GM12878 (cell line): ENCODE results near the gene POP5. TPM values are rescaled to one million over a fixed set of nuclear protein-coding genes. Genes with fewer than 3 reads are reported as not detected.

Experiments used
- ATAC-seq: fragments of 200-7000 bp; cut with Tn5 transposase; 3 replicates; pipeline ENCODE4 v1.9.1; 2020; ENCODE audit warnings: mild to moderate bottlenecking, moderate library complexity
- BruUV-seq: library from RNA; stranded (reverse); fragments of 400-500 nt; replicated peaks from 2 replicates; lab custom pipeline; 2021; lab: Mats Ljungman, UMichigan
- CTCF ChIA-PET: fragments of 300-600 bp; sonication (Branson Sonifier 250); formaldehyde crosslinking; extraction: SDS; loops from one replicate; lab custom pipeline; 2021; ENCODE audit warnings: inconsistent platforms; lab: Yijun Ruan, JAX
- POLR2A ChIA-PET: fragments of 350-600 bp; formaldehyde crosslinking; extraction: SDS; loops from one replicate; lab custom pipeline; 2021; ENCODE audit warnings: inconsistent platforms; lab: Charles Lee
- RAD21 ChIA-PET: fragments of 300-600 bp; sonication (Branson Sonifier 250); formaldehyde crosslinking; loops from one replicate; lab custom pipeline; 2023; ENCODE audit warnings: antibody characterized with exemption; ENCODE audit not compliant: unreplicated experiment; lab: Charles Lee
- SMC1A ChIA-PET: fragments of 300-600 bp; sonication (Branson Sonifier 250); formaldehyde crosslinking; loops from one replicate; lab custom pipeline; 2023; ENCODE audit not compliant: unreplicated experiment, uncharacterized antibody; lab: Charles Lee
- DNase-seq: peaks from one replicate; pipeline ENCODE4 v3.0.0-alpha.2; 2011; ENCODE audit warnings: low read depth, low spot score
- FAIRE-seq: peaks from 3 replicates; lab custom pipeline; 2011; peaks lifted over from hg19 to GRCh38; lab: Jason Lieb, UNC
- H2AFZ ChIP-seq: 2 replicates; pipeline ENCODE4 v1.6.0; 2011; ENCODE audit warnings: low read depth, low read length, control low read depth; ENCODE audit not compliant: control insufficient read depth
- H3K27ac ChIP-seq: 2 replicates; pipeline ENCODE4 v1.5.1; 2011; ENCODE audit warnings: control low read depth; ENCODE audit not compliant: control insufficient read depth, insufficient read depth
- H3K27me3 ChIP-seq, 2 experiments: replicated peaks in 1 of 2; 2 replicates each; pipeline versions ENCODE4 v1.6.0 to v1.6.1; 2011; ENCODE audit warnings: low read length in 1 of 2; ENCODE audit not compliant: control insufficient read depth in 2 of 2, insufficient read depth in 2 of 2
- H3K36me3 ChIP-seq, 2 experiments: 2 replicates each; pipeline ENCODE4 v1.5.1; 2011; ENCODE audit warnings: low read length in 1 of 2; ENCODE audit not compliant: control insufficient read depth in 2 of 2, insufficient read depth in 2 of 2
- H3K4me1 ChIP-seq: 2 replicates; pipeline ENCODE4 v1.6.1; 2011; ENCODE audit warnings: mild to moderate bottlenecking, low read length, moderate library complexity, mixed read lengths; ENCODE audit not compliant: control insufficient read depth, insufficient read depth
- H3K4me2 ChIP-seq: 2 replicates; pipeline ENCODE4 v1.6.0; 2011; ENCODE audit warnings: control low read depth; ENCODE audit not compliant: control insufficient read depth, insufficient read depth
- H3K4me3 ChIP-seq: fragments of 200-600 bp; sonication (generic); 2 replicates; pipeline ENCODE4 v1.5.1; 2016
- H3K79me2 ChIP-seq: 2 replicates; pipeline ENCODE4 v1.6.0; 2011; ENCODE audit warnings: low read length; ENCODE audit not compliant: control insufficient read depth, insufficient read depth
- H3K9ac ChIP-seq: 2 replicates; pipeline ENCODE4 v1.8.0; 2011; ENCODE audit warnings: low read length, control low read depth, mixed read lengths; ENCODE audit not compliant: control insufficient read depth, insufficient read depth
- H3K9me3 ChIP-seq: replicated peaks from 3 replicates; pipeline ENCODE4 v1.5.1; 2011; ENCODE audit warnings: mild to moderate bottlenecking, low read length; ENCODE audit not compliant: control insufficient read depth, insufficient read depth
- H4K20me1 ChIP-seq: 2 replicates; pipeline ENCODE4 v1.6.0; 2011; ENCODE audit not compliant: control insufficient read depth, insufficient read depth
- BCL11A ChIP-seq: IDR thresholded peaks from 2 replicates; pipeline ENCODE4 v1.6.1; 2011; ENCODE audit warnings: low read depth, low read length
- CHD2 ChIP-seq: IDR thresholded peaks from 2 replicates; pipeline ENCODE4 v1.6.1; 2011; ENCODE audit warnings: low read depth, low read length, improper control_type of control experiment, borderline replicate concordance
- HDAC2 ChIP-seq: fragments of 200-600 bp; sonication (generic); IDR thresholded peaks from 2 replicates; pipeline ENCODE4 v1.6.1; 2017
- NBN ChIP-seq: fragments of 450-650 bp; IDR thresholded peaks from 2 replicates; pipeline ENCODE4 v1.6.1; 2016
- NFYB ChIP-seq: IDR thresholded peaks from 2 replicates; pipeline ENCODE4 v1.6.1; 2011; ENCODE audit warnings: low read depth, mild to moderate bottlenecking, low read length, improper control_type of control experiment, moderate library complexity; ENCODE audit not compliant: insufficient read depth
- POLR2AphosphoS2 ChIP-seq: IDR thresholded peaks from 2 replicates; pipeline ENCODE4 v1.6.1; 2011; ENCODE audit warnings: low read depth, mild to moderate bottlenecking, low read length, improper control_type of control experiment, moderate library complexity
- SP1 ChIP-seq: IDR thresholded peaks from one replicate; pipeline ENCODE4 v1.6.1; 2011; ENCODE audit warnings: low read depth, low read length
- SREBF2 ChIP-seq: IDR thresholded peaks from 2 replicates; pipeline ENCODE4 v1.6.1; 2012; ENCODE audit warnings: mild to moderate bottlenecking, low read length
- TBL1XR1 ChIP-seq: IDR thresholded peaks from 2 replicates; pipeline ENCODE4 v1.6.1; 2012; ENCODE audit warnings: low read depth, low read length, improper control_type of control experiment
- WRNIP1 ChIP-seq: IDR thresholded peaks from 2 replicates; pipeline ENCODE4 v1.6.1; 2011; ENCODE audit warnings: low read depth, low read length, improper control_type of control experiment, borderline replicate concordance
- WGBS: methylation state at CpG from one replicate; pipeline ENCODE4 v1.1.6; 2016; ENCODE audit warnings: low lambda C conversion rate; ENCODE audit not compliant: insufficient replicate concordance, insufficient coverage; ENCODE audit errors: missing lambda C conversion rate; 5-methylcytosine and 5-hydroxymethylcytosine counted together
- in situ Hi-C: fragments of 300-500 bp; cut with MboI; formaldehyde crosslinking; loops from 9 replicates; pipeline ENCODE4 v1.14.3; 2018; ENCODE audit warnings: mixed read lengths
- intact Hi-C: fragments of 100-400 bp; cut with micrococcal nuclease; formaldehyde crosslinking; loops from one replicate; pipeline ENCODE4 v1.14.2; 2022; ENCODE audit not compliant: unreplicated experiment
- polyA plus RNA-seq, 11 experiments: library from polyadenylated mRNA; depleted of rRNA in 4 of 11; unstranded in 6 of 11; stranded (reverse) in 5 of 11; fragments of >200 nt; fragmentation: Nextera tagmentation in 4 of 11; fragmentation: Illumina TruSeq in 1 of 11; extraction: Ambion mirVana in 4 of 11; extraction: Trizol in 1 of 11; gene quantifications; 1 replicate in 1 of 11; 2 replicates in 10 of 11; pipeline versions ENCODE4 v1.2.1 to v1.2.3, GENCODE V29; 2011 to 2016; ENCODE audit warnings: inconsistent platforms in 2 of 11, missing spikeins in 2 of 11, low read depth in 1 of 11
- total RNA-seq, 4 experiments: library from RNA; depleted of rRNA in 3 of 4; stranded (reverse); fragments of >200 nt in 3 of 4; fragmentation: Illumina TruSeq in 1 of 4; extraction: Trizol in 1 of 4; gene quantifications; 2 replicates each; pipeline versions ENCODE4 v1.2.1 to v1.2.3, GENCODE V29; 2013 to 2021
- TF ChIP-seq, protein P1 (sequence below): IDR thresholded peaks from 2 replicates; pipeline ENCODE4 v1.6.1; 2012; ENCODE audit warnings: low read depth, low read length, improper control_type of control experiment
- TF ChIP-seq, protein P2 (sequence below): IDR thresholded peaks from 2 replicates; pipeline ENCODE4 v1.6.1; 2011; ENCODE audit warnings: low read depth, low read length, improper control_type of control experiment, borderline replicate concordance
- TF ChIP-seq, protein P3 (sequence below): IDR thresholded peaks from 2 replicates; pipeline ENCODE4 v1.6.1; 2012; ENCODE audit warnings: improper control_type of control experiment, low read depth, low read length; ENCODE audit not compliant: insufficient replicate concordance
- TF ChIP-seq, protein P4 (sequence below): IDR thresholded peaks from 2 replicates; pipeline ENCODE4 v1.6.1; 2011; ENCODE audit warnings: borderline replicate concordance, low read depth, mild to moderate bottlenecking, moderate library complexity, low read length; ENCODE audit not compliant: insufficient read depth, poor library complexity, severe bottlenecking
- TF ChIP-seq, protein P5 (sequence below): fragments of 450-650 bp; IDR thresholded peaks from 2 replicates; pipeline ENCODE4 v1.6.1; 2016; ENCODE audit warnings: mild to moderate bottlenecking

Gene POP5
- total and polyA plus RNA-seq, 10 of the 15 experiments (the other 5 are each of a cell fraction or from before 2014, with no cell fraction given), result 50.3 to 234 (median 83.7) TPM

DNA sequence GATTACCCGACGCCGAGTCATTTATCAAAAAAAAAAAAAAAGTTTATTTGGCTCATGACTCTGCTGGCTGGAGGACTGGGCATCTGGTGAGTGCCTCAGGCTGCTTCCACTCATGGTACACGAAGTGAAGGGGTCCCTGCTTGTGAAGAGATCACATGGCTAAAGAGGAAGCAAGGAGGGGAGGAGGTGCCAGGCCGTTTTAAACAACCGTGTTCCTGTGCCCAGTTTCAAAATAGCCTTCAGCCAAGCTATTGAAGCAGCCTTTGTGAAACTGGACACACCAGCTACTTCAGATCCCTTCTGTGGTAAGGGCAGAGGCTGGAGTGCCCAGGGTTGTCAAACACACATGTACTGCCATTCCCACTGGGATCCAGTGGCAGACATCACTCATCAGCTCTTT, 7.6 kb downstream of the POP5 start (continued):
- TF ChIP-seq, protein P1, sequence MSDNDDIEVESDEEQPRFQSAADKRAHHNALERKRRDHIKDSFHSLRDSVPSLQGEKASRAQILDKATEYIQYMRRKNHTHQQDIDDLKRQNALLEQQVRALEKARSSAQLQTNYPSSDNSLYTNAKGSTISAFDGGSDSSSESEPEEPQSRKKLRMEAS, result no peak
- no peak for TF ChIP-seq TBL1XR1
- TF ChIP-seq BCL11A, result no peak
- TF ChIP-seq NFYB, result no peak
- no peak for TF ChIP-seq POLR2AphosphoS2
- TF ChIP-seq, protein P2, sequence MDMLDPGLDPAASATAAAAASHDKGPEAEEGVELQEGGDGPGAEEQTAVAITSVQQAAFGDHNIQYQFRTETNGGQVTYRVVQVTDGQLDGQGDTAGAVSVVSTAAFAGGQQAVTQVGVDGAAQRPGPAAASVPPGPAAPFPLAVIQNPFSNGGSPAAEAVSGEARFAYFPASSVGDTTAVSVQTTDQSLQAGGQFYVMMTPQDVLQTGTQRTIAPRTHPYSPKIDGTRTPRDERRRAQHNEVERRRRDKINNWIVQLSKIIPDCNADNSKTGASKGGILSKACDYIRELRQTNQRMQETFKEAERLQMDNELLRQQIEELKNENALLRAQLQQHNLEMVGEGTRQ, result no peak
- no peak for TF ChIP-seq HDAC2
- no peak for TF ChIP-seq NBN

DNA sequence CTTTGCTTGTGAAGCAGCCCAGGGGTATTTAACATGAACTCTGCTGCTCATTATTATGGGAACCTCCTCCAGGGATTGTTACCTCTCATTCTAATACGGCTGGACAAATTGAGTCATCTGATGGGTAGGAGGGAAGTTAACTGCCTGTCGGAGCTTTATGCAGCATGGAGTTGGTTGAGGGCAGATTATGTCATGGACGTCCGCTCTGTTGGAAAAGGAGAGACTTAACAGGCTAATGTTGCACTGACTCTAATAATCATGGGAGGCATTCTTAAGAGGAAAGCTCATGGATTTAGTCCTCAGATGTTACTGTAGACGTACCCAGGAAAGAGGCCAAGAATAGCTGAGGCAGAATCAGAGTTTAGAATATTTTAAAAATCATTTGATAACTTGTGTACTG, 9.9 kb downstream of the POP5 start:
- H3K4me2 ChIP-seq, result no peak overlapping the region
- WGBS, result 80% methylated on average over 5 of the region's 5 CpGs
- ATAC-seq (no peak), DNase-seq (no peak), FAIRE-seq (no peak)
- no peak overlapping the region for H3K9ac ChIP-seq
- no peak overlapping the region for H3K4me3 ChIP-seq
- no peaks in the 10 kb centered on the region for H3K4me1 ChIP-seq
- no peak overlapping the region for H2AFZ ChIP-seq
- SMC1A ChIA-PET, result interaction anchor here (0.6 to 1.8 kb wide), 2 partner anchors 10 to 118 kb away, joined by 4 to 5 read pairs; partner anchors contain the start of gene POP5
- H3K9me3 ChIP-seq, result no peaks in the 10 kb centered on the region
- no peak overlapping the region for H3K27ac ChIP-seq
- RAD21 ChIA-PET, result no interaction called here
- POLR2A ChIA-PET, result interaction anchor here (0.5 kb wide), 1 partner anchor 32 kb away, joined by 5 read pairs; no protein-coding TSS in a partner anchor
- no peaks in the 10 kb centered on the region for H3K27me3 ChIP-seq
- no TSS peak for BruUV-seq
- in situ Hi-C loops, result no loop called here
- no peaks in the 10 kb centered on the region for H4K20me1 ChIP-seq
- peaks cover 17 to 50% of the 10 kb centered on the region in 2 experiments for H3K36me3 ChIP-seq
- H3K79me2 ChIP-seq, result no peaks in the 10 kb centered on the region
- CTCF ChIA-PET, result interaction anchor here (1.0 to 2.4 kb wide), 3 partner anchors 10 to 78 kb away, joined by 4 to 11 read pairs (median 6); partner anchors contain the start of gene POP5
- intact Hi-C loops, result no loop called here
- TF ChIP-seq CHD2 (no peak), SREBF2 (no peak), WRNIP1 (no peak), SP1 (no peak)
- TF ChIP-seq, protein P3, sequence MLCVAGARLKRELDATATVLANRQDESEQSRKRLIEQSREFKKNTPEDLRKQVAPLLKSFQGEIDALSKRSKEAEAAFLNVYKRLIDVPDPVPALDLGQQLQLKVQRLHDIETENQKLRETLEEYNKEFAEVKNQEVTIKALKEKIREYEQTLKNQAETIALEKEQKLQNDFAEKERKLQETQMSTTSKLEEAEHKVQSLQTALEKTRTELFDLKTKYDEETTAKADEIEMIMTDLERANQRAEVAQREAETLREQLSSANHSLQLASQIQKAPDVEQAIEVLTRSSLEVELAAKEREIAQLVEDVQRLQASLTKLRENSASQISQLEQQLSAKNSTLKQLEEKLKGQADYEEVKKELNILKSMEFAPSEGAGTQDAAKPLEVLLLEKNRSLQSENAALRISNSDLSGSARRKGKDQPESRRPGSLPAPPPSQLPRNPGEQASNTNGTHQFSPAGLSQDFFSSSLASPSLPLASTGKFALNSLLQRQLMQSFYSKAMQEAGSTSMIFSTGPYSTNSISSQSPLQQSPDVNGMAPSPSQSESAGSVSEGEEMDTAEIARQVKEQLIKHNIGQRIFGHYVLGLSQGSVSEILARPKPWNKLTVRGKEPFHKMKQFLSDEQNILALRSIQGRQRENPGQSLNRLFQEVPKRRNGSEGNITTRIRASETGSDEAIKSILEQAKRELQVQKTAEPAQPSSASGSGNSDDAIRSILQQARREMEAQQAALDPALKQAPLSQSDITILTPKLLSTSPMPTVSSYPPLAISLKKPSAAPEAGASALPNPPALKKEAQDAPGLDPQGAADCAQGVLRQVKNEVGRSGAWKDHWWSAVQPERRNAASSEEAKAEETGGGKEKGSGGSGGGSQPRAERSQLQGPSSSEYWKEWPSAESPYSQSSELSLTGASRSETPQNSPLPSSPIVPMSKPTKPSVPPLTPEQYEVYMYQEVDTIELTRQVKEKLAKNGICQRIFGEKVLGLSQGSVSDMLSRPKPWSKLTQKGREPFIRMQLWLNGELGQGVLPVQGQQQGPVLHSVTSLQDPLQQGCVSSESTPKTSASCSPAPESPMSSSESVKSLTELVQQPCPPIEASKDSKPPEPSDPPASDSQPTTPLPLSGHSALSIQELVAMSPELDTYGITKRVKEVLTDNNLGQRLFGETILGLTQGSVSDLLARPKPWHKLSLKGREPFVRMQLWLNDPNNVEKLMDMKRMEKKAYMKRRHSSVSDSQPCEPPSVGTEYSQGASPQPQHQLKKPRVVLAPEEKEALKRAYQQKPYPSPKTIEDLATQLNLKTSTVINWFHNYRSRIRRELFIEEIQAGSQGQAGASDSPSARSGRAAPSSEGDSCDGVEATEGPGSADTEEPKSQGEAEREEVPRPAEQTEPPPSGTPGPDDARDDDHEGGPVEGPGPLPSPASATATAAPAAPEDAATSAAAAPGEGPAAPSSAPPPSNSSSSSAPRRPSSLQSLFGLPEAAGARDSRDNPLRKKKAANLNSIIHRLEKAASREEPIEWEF, result no peak
- TF ChIP-seq, protein P4, sequence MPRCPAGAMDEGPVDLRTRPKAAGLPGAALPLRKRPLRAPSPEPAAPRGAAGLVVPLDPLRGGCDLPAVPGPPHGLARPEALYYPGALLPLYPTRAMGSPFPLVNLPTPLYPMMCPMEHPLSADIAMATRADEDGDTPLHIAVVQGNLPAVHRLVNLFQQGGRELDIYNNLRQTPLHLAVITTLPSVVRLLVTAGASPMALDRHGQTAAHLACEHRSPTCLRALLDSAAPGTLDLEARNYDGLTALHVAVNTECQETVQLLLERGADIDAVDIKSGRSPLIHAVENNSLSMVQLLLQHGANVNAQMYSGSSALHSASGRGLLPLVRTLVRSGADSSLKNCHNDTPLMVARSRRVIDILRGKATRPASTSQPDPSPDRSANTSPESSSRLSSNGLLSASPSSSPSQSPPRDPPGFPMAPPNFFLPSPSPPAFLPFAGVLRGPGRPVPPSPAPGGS, result no peak
- TF ChIP-seq, protein P5, sequence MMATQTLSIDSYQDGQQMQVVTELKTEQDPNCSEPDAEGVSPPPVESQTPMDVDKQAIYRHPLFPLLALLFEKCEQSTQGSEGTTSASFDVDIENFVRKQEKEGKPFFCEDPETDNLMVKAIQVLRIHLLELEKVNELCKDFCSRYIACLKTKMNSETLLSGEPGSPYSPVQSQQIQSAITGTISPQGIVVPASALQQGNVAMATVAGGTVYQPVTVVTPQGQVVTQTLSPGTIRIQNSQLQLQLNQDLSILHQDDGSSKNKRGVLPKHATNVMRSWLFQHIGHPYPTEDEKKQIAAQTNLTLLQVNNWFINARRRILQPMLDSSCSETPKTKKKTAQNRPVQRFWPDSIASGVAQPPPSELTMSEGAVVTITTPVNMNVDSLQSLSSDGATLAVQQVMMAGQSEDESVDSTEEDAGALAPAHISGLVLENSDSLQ, result no peak
